Neural cell (in vitro differentiated cells): ENCODE data around the gene COPS9. TPM values are rescaled to one million over a fixed set of nuclear protein-coding genes. Genes with fewer than 3 reads are reported as not detected.

Source experiments
- H2AFZ ChIP-seq: fragments of 200-600, 300-800 bp; sonication (generic), shearing (Covaris generic); 2 replicates; pipeline ENCODE4 v1.6.0; 2014; ENCODE audit warnings: low read depth, mild to moderate bottlenecking, antibody characterized with exemption, low read length, moderate library complexity
- H3F3A ChIP-seq: fragments of 200-600 bp; shearing (Covaris generic); 2 replicates; pipeline ENCODE4 v1.6.1; 2016; ENCODE audit warnings: mild to moderate bottlenecking, moderate library complexity, mixed read lengths, antibody characterized with exemption, low read length; ENCODE audit not compliant: insufficient read depth, poor library complexity, severe bottlenecking
- H3K27ac ChIP-seq: fragments of 200-600, 300-800 bp; sonication (generic), shearing (Covaris generic); 2 replicates; pipeline ENCODE4 v1.5.1; 2014; ENCODE audit warnings: mild to moderate bottlenecking, low read length, moderate library complexity
- H3K27me3 ChIP-seq: fragments of 300-800, 200-600 bp; sonication (generic), shearing (Covaris generic); 2 replicates; pipeline ENCODE4 v1.6.0; 2014; ENCODE audit warnings: mild to moderate bottlenecking, low read depth, low read length, moderate library complexity; ENCODE audit not compliant: insufficient read depth
- H3K36me3 ChIP-seq: fragments of 300-800, 200-600 bp; sonication (generic), shearing (Covaris generic); 2 replicates; pipeline ENCODE4 v1.5.1; 2014; ENCODE audit warnings: mild to moderate bottlenecking, antibody characterized with exemption, low read length, moderate library complexity; ENCODE audit not compliant: insufficient read depth
- H3K4me2 ChIP-seq: fragments of 300-800, 200-600 bp; sonication (generic), shearing (Covaris generic); 2 replicates; pipeline ENCODE4 v1.6.0; 2014; ENCODE audit warnings: mild to moderate bottlenecking, low read length
- H3K4me3 ChIP-seq: fragments of 300-800, 200-600 bp; sonication (generic), shearing (Covaris generic); 2 replicates; pipeline ENCODE4 v1.5.1; 2014; ENCODE audit warnings: mild to moderate bottlenecking, low read length, moderate library complexity
- H3K79me2 ChIP-seq: fragments of 200-600 bp; shearing (Covaris generic); replicated peaks from 2 replicates; pipeline ENCODE4 v1.6.0; 2014; ENCODE audit warnings: mild to moderate bottlenecking, low read length, moderate library complexity; ENCODE audit not compliant: insufficient read depth
- H3K9ac ChIP-seq: fragments of 300-800, 200-600 bp; sonication (generic), shearing (Covaris generic); 2 replicates; pipeline ENCODE4 v1.6.1; 2016; ENCODE audit warnings: mild to moderate bottlenecking, low read length, mixed read lengths
- H3K9me2 ChIP-seq: fragments of 200-600 bp; shearing (Covaris generic); 2 replicates; pipeline ENCODE4 v1.6.1; 2016; ENCODE audit warnings: mild to moderate bottlenecking, low read length, mixed read lengths; ENCODE audit not compliant: insufficient read depth
- H3K9me3 ChIP-seq: fragments of 200-600, 300-800 bp; sonication (generic), shearing (Covaris generic); 2 replicates; pipeline ENCODE4 v1.6.1; 2016; ENCODE audit warnings: mild to moderate bottlenecking, mixed run types, low read length, moderate library complexity, mixed read lengths
- H4K20me1 ChIP-seq: fragments of 200-600 bp; shearing (Covaris generic); 2 replicates; pipeline ENCODE4 v1.6.1; 2016; ENCODE audit warnings: mild to moderate bottlenecking, mixed run types; ENCODE audit not compliant: insufficient read depth
- EP300 ChIP-seq: fragments of 450-650 bp; conservative IDR thresholded peaks from 2 replicates; pipeline ENCODE4 v1.6.1; 2014; ENCODE audit warnings: antibody characterized with exemption, mild to moderate bottlenecking, moderate library complexity; ENCODE audit not compliant: poor library complexity, severe bottlenecking
- EZH2 ChIP-seq: fragments of 200-600, 300-800 bp; shearing (Covaris generic), sonication (generic); IDR thresholded peaks from 2 replicates; pipeline ENCODE4 v1.6.1; 2014; ENCODE audit warnings: antibody characterized with exemption, low read length, borderline replicate concordance, mild to moderate bottlenecking; ENCODE audit not compliant: insufficient read depth, poor library complexity, severe bottlenecking
- MXI1 ChIP-seq: fragments of 450-650 bp; conservative IDR thresholded peaks from 2 replicates; pipeline ENCODE4 v1.6.1; 2014; ENCODE audit warnings: antibody characterized with exemption, mild to moderate bottlenecking; ENCODE audit not compliant: poor library complexity, severe bottlenecking
- POLR2AphosphoS5 ChIP-seq: IDR thresholded peaks from 2 replicates; pipeline ENCODE4 v1.6.1; 2012
- RAD21 ChIP-seq: fragments of 450-650 bp; conservative IDR thresholded peaks from 2 replicates; pipeline ENCODE4 v1.6.1; 2014; ENCODE audit warnings: antibody characterized with exemption, mild to moderate bottlenecking, moderate library complexity
- SMC3 ChIP-seq: fragments of 450-650 bp; conservative IDR thresholded peaks from 2 replicates; pipeline ENCODE4 v1.6.1; 2014; ENCODE audit warnings: antibody characterized with exemption, mild to moderate bottlenecking, moderate library complexity; ENCODE audit not compliant: poor library complexity
- TAF1 ChIP-seq: IDR thresholded peaks from 2 replicates; pipeline ENCODE4 v1.6.1; 2012; ENCODE audit warnings: low read depth
- polyA plus RNA-seq: library from polyadenylated mRNA; depleted of rRNA; stranded (reverse); fragments of >200 nt; gene quantifications from 2 replicates; pipeline ENCODE4 v1.2.3, GENCODE V29; 2014
- TF ChIP-seq, protein P1 (sequence below): IDR thresholded peaks from 2 replicates; pipeline ENCODE4 v1.6.1; 2012; ENCODE audit warnings: borderline replicate concordance
- TF ChIP-seq, protein P2 (sequence below): fragments of 450-650 bp; IDR thresholded peaks from 2 replicates; pipeline ENCODE4 v1.5.1; 2014; ENCODE audit warnings: antibody characterized with exemption, mild to moderate bottlenecking, moderate library complexity; ENCODE audit not compliant: poor library complexity, severe bottlenecking

COPS9 gene
- polyA plus RNA-seq, 1 donor from 2014 or later: 359 TPM

DNA sequence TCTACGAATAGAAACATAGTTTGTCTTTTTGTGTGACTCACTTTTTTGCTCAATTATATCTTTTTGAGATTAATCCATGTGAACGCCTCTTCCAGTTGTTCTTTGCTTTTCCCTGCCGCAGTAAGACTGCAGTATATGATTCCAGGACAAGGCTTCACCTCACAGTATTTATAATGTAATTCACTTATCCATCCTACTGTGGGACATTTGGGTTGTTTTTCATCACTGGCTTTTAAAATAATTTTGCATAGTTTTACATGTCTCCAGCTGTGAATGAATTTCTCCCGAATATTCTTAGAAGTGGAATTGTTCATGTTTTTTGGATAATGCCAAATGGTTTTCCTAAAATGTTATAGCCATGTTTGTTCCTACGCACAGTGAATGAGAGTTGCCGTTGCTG is 21.9 kb downstream of the COPS9 start:
- Histone ChIP-seq H4K20me1 (no peaks in the 10 kb centered on the region), H3K4me3 (no peak overlapping the region), H2AFZ (no peak overlapping the region), H3K79me2 (no peaks in the 10 kb centered on the region), H3F3A (no peaks in the 10 kb centered on the region), H3K27ac (no peak overlapping the region), H3K9me3 (no peaks in the 10 kb centered on the region), H3K9ac (no peak overlapping the region), H3K4me2 (no peak overlapping the region), H3K9me2 (no peaks in the 10 kb centered on the region), H3K27me3 (no peaks in the 10 kb centered on the region), H3K36me3 (no peaks in the 10 kb centered on the region)
- TF ChIP-seq EZH2 (no peak), POLR2AphosphoS5 (no peak), RAD21 (no peak), MXI1 (no peak), EP300 (no peak), TAF1 (no peak), SMC3 (no peak)
- TF ChIP-seq, protein P1, sequence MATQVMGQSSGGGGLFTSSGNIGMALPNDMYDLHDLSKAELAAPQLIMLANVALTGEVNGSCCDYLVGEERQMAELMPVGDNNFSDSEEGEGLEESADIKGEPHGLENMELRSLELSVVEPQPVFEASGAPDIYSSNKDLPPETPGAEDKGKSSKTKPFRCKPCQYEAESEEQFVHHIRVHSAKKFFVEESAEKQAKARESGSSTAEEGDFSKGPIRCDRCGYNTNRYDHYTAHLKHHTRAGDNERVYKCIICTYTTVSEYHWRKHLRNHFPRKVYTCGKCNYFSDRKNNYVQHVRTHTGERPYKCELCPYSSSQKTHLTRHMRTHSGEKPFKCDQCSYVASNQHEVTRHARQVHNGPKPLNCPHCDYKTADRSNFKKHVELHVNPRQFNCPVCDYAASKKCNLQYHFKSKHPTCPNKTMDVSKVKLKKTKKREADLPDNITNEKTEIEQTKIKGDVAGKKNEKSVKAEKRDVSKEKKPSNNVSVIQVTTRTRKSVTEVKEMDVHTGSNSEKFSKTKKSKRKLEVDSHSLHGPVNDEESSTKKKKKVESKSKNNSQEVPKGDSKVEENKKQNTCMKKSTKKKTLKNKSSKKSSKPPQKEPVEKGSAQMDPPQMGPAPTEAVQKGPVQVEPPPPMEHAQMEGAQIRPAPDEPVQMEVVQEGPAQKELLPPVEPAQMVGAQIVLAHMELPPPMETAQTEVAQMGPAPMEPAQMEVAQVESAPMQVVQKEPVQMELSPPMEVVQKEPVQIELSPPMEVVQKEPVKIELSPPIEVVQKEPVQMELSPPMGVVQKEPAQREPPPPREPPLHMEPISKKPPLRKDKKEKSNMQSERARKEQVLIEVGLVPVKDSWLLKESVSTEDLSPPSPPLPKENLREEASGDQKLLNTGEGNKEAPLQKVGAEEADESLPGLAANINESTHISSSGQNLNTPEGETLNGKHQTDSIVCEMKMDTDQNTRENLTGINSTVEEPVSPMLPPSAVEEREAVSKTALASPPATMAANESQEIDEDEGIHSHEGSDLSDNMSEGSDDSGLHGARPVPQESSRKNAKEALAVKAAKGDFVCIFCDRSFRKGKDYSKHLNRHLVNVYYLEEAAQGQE: no peak
- TF ChIP-seq, protein P2, sequence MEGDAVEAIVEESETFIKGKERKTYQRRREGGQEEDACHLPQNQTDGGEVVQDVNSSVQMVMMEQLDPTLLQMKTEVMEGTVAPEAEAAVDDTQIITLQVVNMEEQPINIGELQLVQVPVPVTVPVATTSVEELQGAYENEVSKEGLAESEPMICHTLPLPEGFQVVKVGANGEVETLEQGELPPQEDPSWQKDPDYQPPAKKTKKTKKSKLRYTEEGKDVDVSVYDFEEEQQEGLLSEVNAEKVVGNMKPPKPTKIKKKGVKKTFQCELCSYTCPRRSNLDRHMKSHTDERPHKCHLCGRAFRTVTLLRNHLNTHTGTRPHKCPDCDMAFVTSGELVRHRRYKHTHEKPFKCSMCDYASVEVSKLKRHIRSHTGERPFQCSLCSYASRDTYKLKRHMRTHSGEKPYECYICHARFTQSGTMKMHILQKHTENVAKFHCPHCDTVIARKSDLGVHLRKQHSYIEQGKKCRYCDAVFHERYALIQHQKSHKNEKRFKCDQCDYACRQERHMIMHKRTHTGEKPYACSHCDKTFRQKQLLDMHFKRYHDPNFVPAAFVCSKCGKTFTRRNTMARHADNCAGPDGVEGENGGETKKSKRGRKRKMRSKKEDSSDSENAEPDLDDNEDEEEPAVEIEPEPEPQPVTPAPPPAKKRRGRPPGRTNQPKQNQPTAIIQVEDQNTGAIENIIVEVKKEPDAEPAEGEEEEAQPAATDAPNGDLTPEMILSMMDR: no peak

GRCh38 chr2:240112914-240113690 is 23.0 kb downstream of the COPS9 start:
- H4K20me1 ChIP-seq: no peaks in the 10 kb centered on the region
- no peak overlapping the region for H3K4me3 ChIP-seq
- no peak overlapping the region for H3K27ac ChIP-seq
- no peaks in the 10 kb centered on the region for H3K36me3 ChIP-seq
- no peaks in the 10 kb centered on the region for H3K79me2 ChIP-seq
- H2AFZ ChIP-seq: no peak overlapping the region
- H3K4me2 ChIP-seq: no peak overlapping the region
- no peak overlapping the region for H3K9ac ChIP-seq
- H3K27me3 ChIP-seq: no peaks in the 10 kb centered on the region
- no peaks in the 10 kb centered on the region for H3K9me3 ChIP-seq
- no peaks in the 10 kb centered on the region for H3K9me2 ChIP-seq
- H3F3A ChIP-seq: no peaks in the 10 kb centered on the region
- TF ChIP-seq MXI1 (no peak), EP300 (no peak), POLR2AphosphoS5 (no peak), TAF1 (no peak), RAD21 (no peak), SMC3 (no peak), EZH2 (no peak)
- TF ChIP-seq, protein P2: no peak
- TF ChIP-seq, protein P1: no peak
